Head of caudate nucleus (tissue), 42 donors: ENCODE data around the gene SERTM2.

Experiments
- DNase-seq, 42 donors: peaks; one replicate each; pipeline versions ENCODE4 v3.0.0 to v3.0.0-alpha.2; 2020 to 2021; ENCODE audit warnings: mixed read lengths in 7 of 42
- intact Hi-C: fragments of 100-400 bp; cut with DNase I; formaldehyde crosslinking; loops from one replicate; pipeline ENCODE4 v1.15.0; 2022

Gene SERTM2

GRCh38 chrX:111511477-111511876 lies at the start of gene SERTM2:
Gene SERTM2 (plus strand): TSS chrX:111511645. CDS start chrX:111518858, 7,213 bp downstream.
- DNase-seq = peak in 2 of 42 donors; percentile 3 to 33
- intact Hi-C loops = no loop called here

- DNase-seq = no peak
- intact Hi-C loops = no loop called here
Observed at GRCh38 chrX:111465669-111466068, 45.8 kb upstream of the SERTM2 start.

GRCh38 chrX:111467896-111468295 lies 43.5 kb upstream of the SERTM2 start:
- no peak for DNase-seq
- intact Hi-C loops = no loop called here

- intact Hi-C loops = no loop called here
- DNase-seq = no peak
Observed at GRCh38 chrX:111470681-111471403, 40.6 kb upstream of the SERTM2 start.

GRCh38 chrX:111481896-111482295 lies 29.5 kb upstream of the SERTM2 start:
- intact Hi-C loops = no loop called here
- DNase-seq = no peak

GRCh38 chrX:111483135-111483534 lies 28.3 kb upstream of the SERTM2 start:
- DNase-seq = no peak
- intact Hi-C loops = no loop called here

- intact Hi-C loops = no loop called here
- no peak for DNase-seq
Observed at GRCh38 chrX:111483881-111484280, 27.6 kb upstream of the SERTM2 start.

GRCh38 chrX:111490688-111491087 lies 20.8 kb upstream of the SERTM2 start:
- intact Hi-C loops = no loop called here
- no peak for DNase-seq

- intact Hi-C loops = no loop called here
- no peak for DNase-seq
Observed at GRCh38 chrX:111492085-111492484, 19.4 kb upstream of the SERTM2 start.

- intact Hi-C loops = no loop called here
- no peak for DNase-seq
Observed at GRCh38 chrX:111498538-111499103, 12.8 kb upstream of the SERTM2 start.

GRCh38 chrX:111503485-111503993 lies 7.9 kb upstream of the SERTM2 start:
- no peak for DNase-seq
- intact Hi-C loops = no loop called here

- intact Hi-C loops = no loop called here
- peak in 4 of 42 donors; percentile 1 to 13 (median 1) for DNase-seq
Observed at GRCh38 chrX:111504941-111505340, 6.5 kb upstream of the SERTM2 start.

- intact Hi-C loops = no loop called here
- DNase-seq = no peak
Observed at GRCh38 chrX:111505783-111506182, 5.7 kb upstream of the SERTM2 start.

- no peak for DNase-seq
- intact Hi-C loops = no loop called here
Observed at GRCh38 chrX:111506826-111507225, 4.6 kb upstream of the SERTM2 start.

GRCh38 chrX:111507933-111508332 lies 3.5 kb upstream of the SERTM2 start:
- DNase-seq = no peak
- intact Hi-C loops = no loop called here

GRCh38 chrX:111515298-111515697 lies 3.9 kb downstream of the SERTM2 start:
- intact Hi-C loops = no loop called here
- no peak for DNase-seq

GRCh38 chrX:111518667-111519066 lies 7.2 kb downstream of the SERTM2 start:
- intact Hi-C loops = no loop called here
- DNase-seq = no peak

GRCh38 chrX:111519215-111519614 lies 7.8 kb downstream of the SERTM2 start:
- intact Hi-C loops = no loop called here
- DNase-seq = no peak

- no peak for DNase-seq
- intact Hi-C loops = no loop called here
Observed at GRCh38 chrX:111520506-111520905, 9.1 kb downstream of the SERTM2 start.

GRCh38 chrX:111521169-111521568 lies 9.7 kb downstream of the SERTM2 start:
- intact Hi-C loops = no loop called here
- DNase-seq = no peak

- no peak for DNase-seq
- intact Hi-C loops = no loop called here
Observed at GRCh38 chrX:111543212-111543741, 31.8 kb downstream of the SERTM2 start.
